Measurements from ENCODE around the gene ST7.

Gene ST7

DNA sequence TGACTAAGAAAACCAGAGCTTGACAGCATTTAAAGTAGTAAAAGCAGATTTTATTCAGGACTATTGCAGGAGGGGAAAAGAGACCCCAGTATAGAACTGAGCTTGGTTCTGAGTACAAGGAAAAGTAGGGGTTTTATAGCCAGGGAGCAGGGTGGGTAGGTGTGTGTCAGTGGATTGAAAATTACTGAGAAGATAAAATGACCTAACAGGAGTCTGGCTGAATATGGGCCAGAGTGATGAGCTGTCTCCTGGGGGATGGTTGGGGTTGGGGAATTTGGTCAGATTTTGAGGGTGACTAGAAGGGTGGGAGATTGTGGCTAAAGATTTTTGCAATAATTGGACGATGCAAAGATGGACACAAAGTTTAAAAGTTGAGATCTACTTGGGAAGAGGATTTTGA is 114.0 kb downstream of the ST7 start:
- no peak for DNase-seq

DNA sequence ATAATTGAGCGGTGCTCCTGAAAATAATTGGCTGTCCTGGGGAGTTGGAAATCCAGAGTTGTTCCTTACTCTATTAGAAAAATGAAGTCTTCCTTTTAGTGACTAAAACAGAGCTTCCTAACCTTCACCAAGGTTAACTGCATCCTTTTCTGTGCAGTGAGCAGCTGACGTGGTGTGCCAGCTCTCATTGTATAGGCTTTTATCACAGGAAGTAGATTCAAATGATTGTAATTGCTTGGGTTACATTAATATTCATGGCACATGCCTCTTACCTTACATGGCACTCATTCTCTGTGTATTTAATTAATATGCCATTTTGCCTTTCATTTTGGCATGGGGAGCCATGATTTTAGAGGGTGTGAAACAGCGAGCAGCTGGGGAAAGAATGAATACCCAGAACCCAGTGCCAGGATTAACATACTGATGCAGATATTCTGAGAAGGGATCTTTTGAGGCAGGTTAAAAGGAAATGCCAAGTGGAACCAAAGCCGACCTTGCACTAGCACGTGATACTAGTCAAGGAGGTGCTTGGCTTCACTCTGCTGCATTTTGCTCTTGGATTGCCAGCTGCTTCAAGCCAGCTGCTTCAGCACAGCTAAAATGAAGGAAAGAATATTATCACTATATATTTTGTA is 115.3 kb downstream of the ST7 start:
- DNase-seq = no peak

DNA sequence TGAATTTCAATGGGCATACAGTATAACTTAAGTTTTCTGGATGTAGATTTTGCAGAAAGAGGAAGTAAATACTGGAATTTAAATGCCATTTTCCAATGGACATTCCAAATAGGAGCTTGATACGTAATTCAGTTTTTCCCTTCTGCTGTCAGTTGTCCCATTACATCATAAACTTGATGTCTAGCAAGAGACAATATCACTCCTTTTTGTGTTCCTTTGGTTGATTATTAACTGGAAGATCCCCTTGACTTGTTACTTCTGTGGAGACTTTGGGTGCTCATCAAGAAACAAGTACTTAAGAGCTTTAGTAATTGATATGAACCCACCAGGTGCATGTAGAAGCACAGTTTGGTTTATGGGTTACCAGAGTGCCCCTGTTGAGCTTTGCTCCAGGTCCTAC is 116.1 kb downstream of the ST7 start:
- no peak for DNase-seq

DNA sequence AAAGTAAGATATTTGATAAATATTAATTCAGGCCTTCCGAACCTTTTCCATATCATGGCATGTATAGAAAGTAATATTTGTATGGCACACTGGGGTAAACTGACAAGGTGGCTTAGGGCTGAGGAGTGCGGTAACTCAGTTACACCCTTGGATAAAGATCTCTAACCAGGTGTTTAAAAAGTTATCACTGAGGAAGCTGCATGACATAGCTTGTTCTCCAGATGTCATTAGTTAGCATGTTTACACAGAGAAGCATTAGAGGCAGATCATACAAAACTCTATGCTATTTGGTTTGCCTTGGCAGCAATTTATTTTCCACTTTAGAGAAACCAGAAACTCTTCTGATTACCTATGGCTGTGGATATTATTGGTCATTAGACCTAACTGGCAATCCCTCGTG is 118.2 kb downstream of the ST7 start:
- DNase-seq = no peak

DNA sequence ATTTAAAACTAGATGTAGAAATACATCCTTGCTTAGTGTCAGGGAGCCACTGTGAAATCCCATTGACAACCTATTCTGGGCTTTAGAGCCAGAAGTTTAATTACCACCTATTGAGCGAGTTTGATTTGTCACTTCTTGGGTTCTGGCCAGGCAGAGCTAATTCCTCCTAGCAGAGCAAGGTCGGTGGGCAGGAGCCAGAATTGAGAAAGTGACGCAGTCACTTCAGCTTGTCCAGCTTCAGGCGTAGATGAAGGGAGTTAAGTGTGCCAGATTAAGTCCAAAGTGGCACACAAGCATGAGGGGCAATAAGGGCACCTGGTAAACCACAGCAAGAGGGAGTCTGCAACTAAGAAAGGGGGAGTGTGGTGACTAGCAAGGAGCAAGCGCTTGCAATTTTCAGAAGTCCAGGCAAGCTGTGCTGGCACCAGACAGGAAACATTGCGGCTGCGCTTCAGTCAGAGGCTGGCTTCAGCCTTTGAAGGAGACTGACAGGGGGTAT is 119.4 kb downstream of the ST7 start:
- peak; percentile 68 for DNase-seq

DNA sequence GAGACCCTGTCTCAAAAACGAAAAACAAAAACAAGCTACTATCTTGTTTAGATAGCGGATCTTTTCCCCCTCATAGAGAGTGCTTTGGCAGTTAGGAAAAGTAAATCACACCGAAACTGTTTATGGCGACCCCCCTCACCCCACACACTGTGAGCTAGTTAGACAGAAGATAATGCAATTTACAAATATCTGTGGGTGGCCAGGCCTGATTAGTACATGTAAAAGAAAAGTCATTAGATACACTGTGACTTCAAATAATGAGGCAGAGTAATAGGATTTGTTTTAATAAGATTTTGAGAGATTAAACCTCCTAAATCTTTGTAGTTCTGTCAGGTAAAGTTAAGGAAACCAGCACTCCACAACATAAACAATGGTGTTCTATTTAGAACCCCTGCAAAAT is 121.1 kb downstream of the ST7 start:
- no peak for DNase-seq

DNA sequence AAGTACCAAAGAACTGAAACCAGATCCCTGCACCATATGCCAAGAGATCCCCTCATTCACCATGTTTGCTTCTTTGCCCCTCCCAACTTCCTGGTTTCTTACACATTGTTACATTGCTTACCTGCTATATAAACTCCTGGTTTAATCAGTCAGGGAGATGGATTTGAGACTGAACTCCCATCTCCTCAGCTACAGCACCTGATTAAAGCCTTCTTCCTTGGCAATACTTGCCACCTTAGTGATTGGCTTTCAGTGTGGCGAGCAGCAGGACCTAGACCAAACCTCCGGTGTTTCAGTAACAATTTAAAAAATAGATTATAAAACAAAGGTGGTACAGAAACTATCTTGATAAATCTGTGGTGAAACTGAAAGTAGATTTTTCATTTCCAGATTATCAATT is 122.6 kb downstream of the ST7 start:
- no peak for DNase-seq

DNA sequence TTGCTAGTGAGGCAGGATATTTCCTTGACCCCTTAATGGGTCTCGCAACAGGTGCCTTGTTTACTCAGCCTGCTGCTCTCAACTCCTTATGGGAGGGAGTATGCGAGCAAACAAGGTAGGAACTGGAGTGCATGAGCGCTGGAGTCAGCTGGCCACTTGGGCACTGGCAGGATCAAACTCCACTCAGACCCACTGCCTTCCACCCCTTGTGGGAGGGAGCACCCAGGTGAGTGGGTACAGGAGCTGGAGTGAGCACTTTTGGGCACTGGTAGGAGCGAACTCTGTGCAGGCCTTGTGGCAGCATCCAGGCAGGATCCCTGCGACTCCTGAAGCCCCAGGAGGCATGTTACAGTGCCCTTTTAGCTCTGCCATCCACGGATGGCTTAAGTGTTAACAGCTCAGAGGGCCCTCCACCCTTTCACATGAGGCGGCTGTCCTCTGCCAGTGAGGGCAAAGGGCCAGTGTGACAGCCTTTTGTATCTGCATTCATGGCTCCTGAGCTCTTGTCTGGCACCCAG is 123.2 kb downstream of the ST7 start:
- no peak for DNase-seq

DNA sequence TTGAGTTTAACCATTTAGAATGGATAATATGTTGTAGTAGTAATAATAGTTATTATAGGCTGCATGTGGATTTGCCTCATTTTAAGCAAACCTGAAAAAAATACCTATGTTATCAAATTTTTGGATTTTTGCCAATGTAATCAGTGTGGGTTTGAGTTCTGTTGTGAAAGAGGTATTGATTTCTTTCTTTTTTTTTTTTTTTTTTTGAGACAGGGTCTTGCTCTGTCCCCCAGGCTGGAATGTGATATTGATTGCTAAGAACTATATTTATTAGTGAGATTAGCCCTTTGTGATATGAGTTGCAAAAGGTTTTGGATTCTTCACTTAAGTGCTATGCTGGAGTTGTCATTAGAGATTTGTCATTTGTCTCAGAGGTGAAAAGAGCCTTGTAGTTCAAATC is 124.4 kb downstream of the ST7 start:
- DNase-seq = no peak

DNA sequence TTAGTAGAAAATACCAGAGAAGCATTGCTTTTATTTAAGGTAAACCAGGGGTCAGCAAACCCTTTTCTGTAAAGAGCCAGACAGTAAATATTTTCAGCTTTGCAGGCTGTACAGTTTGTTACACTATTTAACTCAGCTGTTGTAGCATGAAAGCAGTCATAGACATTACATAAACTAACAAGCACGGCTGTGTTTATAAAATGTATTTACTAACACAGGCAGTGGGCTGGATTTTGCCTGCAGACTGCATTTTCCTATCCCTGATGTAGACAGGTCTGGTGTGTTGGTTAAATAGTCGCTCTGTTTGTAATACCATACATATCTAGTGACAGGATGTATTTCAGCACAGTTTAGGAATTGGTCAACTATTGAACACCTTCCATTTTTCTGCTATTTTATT is 129.3 kb downstream of the ST7 start:
- no peak for DNase-seq

DNA sequence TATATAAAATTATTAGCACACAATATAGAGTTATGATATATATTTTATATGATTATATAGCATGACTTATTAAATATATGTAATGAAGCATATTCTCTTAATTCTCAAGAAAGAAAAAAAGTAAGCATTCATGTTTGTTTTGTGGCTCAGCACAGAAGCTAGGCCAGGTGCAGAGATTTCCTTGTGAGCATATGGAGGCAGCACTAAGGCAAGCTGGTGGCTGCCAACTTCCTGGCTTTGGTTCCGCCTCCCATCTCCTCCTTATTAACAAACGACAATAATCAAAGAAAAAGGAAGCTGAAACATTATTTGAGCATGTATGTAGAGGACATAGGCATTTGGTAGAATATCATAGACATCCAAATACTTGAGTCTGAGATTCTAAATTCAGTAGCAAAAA is 130.3 kb downstream of the ST7 start:
- no peak for DNase-seq

DNA sequence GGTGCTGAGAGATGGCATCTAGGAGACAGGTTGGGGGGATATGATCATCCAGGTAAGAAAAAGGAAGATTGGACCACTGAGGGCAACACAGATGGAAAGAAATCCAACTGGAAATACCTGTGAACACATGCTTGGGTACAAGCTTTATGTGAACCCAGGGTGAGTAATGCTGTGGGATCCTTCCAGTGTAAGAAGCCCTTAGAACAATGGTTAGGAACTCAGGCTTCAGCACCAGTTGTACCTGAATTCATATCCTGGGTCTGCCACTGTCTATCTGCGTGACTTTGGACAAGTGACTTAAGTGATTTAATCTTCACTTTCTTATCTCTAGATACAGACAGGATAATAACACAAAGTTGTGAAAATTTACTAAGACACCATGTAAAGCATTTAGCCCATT is 131.0 kb downstream of the ST7 start:
- no peak for DNase-seq

DNA sequence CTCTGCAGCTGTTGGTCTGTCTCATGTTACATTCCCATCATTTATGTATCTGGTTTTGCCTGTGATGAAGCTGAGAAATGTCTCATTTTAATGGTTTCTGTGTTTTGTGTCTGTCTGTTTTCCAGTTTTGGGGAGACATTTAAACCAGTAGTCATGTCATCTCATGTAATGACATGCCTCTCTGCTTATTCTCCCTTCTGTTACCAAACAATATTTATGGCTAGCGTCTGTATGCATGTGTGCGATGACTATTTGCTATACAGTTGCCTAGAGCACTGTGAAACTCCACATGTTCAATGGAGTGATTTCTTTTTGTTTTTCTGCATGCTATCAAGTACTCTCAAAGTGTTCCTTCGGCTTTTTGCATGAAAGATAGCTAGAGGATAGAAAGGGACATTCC is 132.0 kb downstream of the ST7 start:
- no peak for DNase-seq

DNA sequence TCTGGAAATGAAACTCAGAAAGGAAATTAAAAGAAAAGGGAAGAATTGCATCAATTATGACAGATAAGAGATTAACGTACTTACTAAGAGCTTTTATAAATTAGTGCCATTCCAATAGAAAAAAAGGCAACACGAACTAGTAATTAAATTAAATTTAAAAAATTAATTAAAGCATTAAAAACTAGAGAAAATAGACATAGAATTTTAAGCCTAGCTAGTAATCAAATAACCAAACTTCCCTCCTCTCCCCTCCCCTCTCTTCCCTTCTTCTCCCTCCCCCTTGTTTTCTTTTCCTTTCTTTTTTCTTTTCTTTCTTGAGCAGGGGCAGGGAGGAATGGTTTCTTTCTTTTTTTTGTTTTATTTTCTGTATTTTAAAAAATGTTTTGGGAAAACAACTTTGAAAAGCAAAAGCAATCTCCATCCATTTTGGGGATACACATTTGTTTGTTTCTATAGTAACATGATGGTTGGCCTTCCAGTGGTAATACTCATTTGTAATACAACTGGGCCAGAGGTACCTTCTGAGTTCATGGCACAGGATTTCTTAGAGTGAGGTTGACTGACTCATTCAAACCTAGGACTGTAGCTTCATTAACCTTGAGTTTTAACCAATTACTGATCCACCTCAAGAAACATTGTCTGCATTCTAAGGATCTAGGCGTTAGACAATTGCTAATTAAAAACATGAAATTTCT is 132.6 kb downstream of the ST7 start:
- DNase-seq = no peak

DNA sequence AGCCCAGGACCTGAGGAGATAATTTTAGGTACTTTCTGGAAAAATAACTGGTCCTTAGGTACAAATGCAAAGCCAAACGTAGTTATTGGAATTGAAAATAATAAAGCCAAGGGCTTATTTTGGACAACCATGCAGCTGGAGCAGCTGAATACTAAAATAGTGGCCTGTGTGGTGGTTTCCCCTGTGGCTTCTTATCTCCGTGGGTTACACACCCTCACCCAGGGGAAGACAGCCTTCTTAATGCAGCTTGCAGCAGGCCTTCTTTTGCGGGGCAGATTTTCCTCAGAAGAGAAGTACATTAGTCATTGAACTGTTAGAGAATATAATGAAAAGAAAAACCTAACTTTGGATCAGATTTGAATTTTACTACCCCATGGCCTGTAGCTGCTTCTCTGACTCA is 133.5 kb downstream of the ST7 start:
- DNase-seq = no peak

DNA sequence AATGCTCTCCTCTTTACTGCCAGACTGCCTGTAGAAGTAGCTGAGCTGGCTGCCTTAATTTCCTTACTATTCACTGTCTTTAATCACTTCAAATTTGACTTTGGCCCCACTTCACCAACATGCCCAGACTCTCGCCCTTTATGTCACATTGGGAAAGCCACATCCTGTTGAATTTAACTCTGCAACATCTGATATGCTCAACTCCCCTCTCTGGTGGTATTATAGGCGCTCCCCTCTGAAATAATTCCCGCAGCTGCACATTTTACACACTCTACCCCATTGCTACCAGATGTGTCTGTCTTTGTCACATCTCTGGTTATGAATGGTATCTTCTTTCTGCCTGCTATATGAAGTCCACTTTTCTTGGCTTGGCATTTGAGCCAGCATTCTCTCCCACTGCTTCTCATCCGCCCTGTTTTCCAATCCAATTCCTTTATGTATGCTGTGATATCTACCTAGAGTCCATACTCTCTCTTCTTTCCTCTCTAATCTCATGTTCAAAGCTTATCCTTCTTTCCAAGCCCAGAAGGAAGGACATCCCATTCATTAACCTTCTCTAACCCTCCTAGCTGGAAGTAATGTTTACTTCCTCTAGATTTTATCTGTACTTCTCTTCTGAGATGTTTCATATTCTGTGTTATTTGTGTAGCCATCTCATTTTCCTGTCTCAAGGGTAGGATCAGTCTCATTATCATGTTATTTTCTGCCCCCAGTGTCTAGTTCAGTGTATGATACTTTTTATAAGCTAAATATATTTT is 134.5 kb downstream of the ST7 start:
- DNase-seq = no peak

DNA sequence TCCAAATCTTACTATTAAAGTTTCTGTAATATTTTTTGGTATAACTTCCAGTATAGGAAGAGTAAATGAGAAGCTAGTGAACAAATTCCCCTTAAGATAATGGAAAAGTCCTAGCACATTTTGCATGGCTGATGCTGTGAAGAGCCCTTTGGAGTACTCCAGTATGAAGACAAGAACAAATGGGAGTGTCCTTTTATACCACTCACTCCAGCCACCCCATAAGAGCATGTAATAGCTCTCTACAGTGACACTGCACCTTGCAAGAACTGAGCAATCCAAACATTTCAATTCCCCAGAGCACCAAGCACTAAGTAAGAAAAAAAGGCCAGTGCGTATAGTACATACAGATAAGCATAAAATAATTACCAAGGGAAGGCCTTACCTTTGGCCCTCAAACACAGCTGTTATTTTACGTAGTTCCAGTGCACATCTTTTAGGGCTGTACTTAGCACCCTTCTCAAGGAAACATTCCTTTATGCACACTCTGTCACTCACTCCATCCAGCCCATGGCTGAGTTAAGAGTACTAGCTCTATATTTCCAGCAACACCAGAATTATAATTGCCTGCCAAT is 135.4 kb downstream of the ST7 start:
- DNase-seq = no peak

DNA sequence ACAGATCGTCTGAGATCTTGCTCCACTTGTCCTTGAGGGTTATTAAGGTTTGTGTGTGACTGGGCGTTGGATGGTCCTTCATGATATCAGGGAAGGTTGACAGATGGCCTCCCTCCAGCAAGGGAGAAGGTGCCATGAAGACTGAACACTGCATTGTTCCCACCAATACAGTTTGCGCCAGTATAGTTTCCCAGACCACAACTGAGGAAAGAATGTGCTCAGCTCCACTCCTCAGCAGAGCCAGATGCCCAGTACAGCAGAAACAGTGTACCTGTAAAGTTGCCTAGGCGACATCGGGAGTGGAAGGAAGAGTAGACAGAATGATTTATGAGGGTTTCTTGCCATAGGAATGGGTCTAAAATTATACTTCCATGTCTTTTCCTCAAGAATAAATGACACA is 137.5 kb downstream of the ST7 start:
- no peak for DNase-seq

DNA sequence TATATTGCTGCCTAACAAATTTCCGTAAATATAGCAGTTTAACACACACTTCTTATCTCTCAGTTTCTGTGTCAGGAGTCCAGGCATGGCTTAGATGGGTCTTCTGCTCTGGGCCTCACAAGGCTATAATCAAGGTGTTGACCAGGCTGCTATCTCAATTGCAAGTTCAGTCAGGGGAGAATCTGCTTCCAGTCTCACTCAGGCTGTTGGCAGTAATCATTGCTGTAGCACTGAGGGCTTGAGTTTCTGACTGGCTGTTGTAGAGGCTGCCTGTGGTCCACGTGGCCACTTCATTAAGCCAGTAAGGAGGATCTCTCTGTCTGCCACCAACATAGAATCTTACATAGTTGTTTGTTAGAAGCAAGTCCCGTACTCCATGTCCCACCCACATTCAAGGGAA is 138.4 kb downstream of the ST7 start:
- DNase-seq = peak; percentile 17

DNA sequence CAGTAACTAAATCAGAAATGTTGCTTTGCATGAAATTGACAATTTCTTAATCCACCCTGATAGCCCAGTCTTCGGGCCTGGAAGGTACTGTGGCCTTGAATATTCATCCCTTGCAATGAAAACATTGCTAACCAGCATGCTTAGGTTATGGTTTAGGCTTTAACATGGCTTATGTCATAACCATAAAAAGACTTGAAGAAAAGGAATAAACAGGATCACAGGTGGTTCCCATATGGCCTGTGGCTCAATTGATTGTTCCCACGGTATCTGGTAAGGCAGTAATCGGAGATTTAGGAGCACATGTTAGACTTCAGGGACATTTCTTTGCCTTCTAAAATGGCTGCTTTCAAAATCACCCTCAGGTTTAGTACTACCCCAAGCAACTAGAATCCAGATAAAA is 139.5 kb downstream of the ST7 start:
- DNase-seq = no peak

DNA sequence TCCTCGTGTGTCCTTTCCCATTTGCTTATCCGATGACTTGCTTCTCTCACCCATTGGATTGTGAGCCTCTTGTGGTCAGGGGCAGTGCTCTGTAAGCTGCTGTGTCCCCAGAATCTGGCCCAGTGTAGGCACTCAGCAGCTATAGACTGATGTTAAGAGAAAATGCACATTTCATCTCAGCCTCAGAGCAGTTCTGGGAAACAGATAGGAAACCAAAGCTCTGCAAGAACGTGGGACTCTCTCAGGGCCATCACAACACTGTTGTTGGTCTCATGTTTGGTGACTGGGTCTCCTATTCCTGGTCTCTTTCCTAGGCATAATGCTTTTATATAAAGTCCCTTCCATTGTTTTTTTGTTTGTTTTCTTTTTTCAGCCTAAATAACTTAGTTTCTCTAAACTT is 141.2 kb downstream of the ST7 start:
- no peak for DNase-seq

DNA sequence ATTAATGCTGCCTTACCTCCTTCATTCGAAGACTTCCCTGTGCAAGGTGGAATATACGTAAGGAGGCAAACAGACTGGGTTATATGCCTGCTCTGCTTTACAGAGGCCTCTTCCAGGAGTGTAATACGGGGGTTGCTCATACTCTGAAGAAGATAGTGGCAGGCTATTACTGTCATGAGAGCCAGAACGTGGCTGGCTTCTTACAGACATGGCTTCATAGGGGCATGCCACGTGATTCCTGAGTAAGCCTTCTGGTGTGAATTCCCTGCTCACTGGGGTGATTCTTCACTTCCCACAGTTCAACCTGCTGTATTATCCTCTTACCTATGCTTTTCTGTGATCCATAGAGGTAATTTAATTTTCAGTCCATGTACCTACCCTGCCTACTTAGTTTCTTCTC is 141.8 kb downstream of the ST7 start:
- DNase-seq = no peak

DNA sequence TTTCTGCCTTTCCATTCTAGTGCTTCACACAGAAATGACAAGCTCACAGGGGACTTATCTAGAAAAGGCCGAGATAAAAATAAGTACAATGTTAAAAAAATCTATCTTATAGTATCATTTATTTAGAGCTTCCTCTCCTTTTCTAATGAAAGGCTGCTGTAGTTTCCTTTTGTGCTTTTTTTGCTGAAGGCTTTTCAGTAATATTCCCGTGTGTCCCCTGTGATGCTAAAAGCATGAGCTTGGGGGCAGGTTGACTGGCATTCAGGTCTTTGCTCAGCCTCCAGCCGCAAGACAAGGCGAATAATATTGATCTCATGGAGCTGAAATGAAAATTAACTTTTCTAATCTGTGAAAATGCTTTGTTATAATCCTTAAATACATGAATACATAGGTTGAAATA is 143.0 kb downstream of the ST7 start:
- no peak for DNase-seq
